Stimulated activated CD4-positive, alpha-beta T cell treated with anti-CD3 and anti-CD28 coated beads, Interleukin-15, amount 100 ng/mL, for 1 hour (primary cell): ENCODE results near the gene SGCD.

ENCODE experiments used
- DNase-seq, 2 donors: peaks; one replicate each; pipeline ENCODE4 v3.0.0-alpha.2; 2020; ENCODE audit warnings: low read depth in 1 of 2, low spot score in 1 of 2

SGCD gene

DNA sequence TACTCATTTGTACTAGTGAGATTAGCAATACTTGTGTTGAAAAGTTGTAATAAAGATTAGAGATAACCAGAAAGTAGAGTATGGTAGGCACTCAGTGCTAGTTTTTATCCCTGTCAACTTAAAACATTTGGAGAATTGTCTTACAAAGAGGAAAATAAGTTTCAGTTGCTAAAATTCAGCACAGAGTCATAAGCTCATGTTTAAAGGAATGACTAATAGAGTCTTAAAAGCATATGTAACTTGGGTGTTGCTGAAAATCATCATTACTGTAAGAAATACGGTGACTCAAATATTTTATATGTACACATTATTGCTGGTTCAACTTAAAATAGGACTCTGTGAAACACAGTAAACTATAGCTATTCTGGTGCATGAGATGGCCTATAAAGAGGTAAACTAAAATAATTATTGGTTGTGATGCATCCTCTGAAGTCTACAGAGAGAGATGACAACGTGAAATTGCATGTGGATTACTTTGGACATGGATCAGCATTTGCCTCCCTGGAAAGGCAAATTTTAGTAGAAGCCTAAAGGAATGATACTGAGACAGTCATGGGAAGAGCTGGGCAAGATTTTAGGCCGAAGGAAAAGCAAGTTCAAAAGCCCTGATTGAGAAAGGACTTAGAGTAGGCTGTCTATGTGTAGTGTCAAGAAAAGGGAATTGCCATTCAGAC is 34.6 kb downstream of the SGCD start:
- DNase-seq, result no peak

DNA sequence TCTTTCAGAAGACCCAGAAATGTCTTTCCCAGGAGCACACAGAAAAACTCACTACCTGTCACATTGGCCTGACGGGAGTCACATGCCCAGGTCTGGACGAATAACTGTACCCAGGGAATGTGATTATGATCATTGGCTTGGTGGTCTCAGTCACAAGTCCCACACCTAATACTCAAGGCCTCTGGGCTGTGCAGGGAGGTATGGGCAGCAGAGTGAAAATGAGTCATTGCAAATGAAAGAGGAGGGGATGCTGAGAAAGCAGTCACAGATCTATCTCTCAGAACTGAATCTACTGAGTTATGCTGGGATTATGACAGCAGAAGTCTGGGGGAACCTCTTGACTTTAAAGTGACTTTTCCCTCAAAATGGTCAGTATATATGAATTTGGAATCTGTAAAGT is 36.9 kb downstream of the SGCD start:
- no peak for DNase-seq

DNA sequence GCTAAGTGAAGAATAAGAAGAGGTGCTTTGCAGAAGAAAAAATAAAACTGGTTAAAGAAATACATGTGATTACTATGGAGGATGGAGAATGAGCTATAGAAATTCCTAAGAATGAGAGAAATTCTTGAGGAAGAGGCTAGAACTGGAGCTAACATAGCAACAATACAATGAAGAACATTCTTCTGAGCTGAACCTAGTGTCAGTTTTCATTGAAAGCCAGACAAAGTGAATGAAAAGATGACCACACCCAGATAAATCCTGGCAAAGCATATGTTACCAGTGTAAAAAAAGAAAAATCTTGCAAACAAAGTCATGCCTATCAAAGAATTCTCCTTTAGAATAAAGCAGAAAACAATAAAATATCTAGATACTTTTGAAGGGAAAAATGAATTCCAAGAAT is 39.6 kb downstream of the SGCD start:
- no peak for DNase-seq

DNA sequence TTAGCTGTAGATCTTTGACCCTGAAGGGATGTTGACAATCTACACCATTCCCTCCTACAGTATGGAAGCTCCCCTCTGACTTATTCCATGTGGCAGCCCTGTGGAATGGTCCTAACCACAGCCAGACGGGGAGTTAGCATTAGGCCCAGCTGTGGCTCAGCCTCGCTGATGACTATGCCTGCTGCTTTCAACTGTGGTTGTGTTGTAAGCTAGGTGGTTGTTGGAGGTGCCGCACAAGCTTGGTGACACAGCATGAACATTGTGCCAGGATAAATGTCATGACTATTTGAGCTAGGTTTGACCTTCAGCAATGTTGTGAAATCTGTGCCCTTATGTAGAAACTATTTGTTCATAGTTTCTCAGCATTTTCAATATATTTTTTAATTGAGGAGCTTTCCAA is 40.6 kb downstream of the SGCD start:
- no peak for DNase-seq

DNA sequence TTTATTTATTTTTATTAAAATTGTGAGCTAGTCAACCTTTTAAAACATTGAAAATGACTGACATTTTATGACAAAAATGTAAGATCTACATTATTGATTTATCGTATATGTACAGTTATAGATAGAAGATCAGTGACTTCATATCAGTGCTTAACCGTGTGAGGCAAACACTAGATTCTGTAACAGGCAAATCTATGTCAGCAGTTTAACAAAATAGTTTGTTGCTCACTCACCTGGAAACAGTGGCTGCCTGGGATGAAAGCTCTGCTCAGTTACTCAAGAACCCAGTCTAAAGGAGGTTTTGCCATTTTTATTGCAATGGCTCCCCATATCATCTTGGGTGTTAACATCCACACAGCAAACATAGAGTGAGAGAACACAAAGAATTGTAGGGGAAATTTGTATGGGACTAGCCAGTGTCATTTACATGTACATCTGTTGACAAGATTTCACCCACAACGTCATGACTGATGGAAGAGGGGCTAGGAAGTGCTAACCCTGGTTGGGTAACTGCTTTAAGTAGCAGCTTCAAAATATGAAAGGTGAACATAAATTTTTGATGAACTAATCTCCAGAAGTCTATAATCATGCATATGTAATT is 49.0 kb downstream of the SGCD start:
- no peak for DNase-seq

DNA sequence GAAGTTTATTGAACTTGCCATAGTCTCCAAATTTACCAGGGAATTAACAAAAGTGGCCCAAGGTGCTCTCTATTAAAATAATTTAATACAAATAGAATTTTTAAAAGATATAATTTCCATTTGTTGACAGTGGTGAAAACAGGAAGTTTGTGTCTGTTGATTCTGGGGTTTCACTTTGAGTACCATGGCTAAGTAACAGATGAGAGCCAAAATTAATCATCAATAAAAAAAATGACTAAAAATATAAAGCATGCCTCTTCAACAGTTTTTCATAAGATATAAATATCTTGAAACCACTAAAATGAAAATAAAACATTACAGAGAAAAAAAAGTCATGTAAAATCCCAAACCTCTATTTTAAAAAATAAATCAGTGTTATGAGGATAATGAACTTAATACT is 49.8 kb downstream of the SGCD start:
- DNase-seq, result no peak

DNA sequence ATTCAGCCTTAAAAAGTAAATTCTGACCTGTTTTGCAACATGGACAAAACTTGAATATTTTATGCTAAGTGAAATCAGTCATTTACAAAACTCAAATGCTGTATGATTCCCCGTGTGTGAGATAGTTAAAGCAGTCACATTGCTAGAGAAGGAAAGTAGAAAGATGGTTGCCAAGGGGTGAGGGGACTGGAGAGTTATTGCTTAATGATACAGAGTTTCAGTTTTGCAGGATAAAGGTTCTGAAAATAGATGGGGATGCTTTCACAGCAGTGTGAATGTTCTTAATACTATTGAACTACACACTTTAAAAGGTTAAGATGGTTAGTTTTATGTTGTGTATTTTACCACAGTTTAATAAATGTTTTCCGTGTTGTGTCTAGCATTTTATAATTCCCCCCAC is 51.2 kb downstream of the SGCD start:
- DNase-seq, result no peak

DNA sequence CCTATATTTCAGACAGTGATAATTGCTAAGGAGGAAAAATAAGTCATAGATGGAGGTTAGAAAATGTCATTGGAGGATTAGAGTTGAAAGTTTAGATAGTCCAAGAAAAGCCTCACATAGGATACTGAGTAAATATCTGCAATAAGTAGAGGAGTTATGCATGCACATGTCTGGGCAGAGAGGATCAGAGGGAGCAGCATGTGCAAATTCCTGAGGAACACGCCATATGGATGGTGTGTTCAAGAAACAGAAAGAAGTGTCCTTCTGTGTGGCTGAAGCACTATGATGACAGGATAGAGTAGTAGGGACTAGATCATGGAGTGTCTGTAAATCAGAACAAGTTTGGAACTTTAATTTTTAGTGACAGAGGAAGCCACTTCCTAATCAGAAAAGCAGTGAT is 52.2 kb downstream of the SGCD start:
- DNase-seq, result no peak

DNA sequence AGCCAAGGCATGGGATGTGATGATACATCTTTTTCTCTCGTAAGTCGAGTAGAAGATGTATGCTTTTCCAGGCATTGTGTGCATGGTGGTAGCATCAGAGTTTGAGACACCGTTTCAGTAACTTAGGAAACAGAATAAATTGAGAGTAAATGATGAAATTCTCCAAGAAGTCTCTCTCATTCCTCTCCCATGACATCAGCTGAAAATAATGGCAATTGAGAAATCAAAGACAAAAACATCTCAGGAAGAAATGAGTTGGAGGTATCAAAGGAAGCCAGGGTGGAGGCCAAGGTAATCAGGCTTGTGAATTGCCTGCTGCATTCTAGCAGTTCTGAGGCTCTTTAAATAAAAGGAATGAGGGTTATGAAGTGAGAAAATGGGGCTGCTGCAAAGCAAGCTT is 53.9 kb downstream of the SGCD start:
- no peak for DNase-seq

DNA sequence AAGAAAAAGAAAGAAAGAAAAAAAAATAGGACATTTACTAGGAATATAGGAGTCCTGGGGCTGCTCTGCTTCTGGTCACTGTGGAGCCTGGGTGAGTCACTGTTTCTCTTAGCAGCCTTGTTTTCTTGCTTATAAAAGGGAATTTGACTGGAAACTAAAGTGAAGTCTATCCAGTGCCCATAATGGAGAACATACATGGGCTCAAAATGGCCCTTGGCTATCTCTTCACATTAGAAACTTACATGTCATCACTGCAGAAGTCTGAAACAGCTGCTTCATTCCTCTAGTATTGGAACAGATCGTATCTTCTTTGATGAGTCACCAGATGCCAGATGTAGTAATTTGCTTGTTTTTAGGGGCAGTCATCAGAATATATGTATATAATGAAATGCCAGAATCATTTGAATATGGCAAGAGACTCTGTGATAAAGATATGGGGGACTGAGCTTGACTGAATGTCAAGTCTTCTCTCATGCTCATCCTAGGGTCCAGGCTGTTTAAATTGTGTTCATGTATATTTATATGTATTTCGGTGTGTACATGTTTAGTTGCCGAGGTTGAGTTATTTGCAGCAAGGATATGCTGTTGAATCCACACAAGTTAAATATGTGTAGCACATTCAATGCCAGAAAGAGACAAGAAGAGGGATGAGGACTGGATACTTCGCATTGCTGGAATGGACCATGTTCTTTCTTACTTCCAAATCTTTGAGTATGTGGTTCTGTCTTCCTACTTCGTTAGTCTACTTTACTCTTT is 56.7 kb downstream of the SGCD start:
- no peak for DNase-seq

DNA sequence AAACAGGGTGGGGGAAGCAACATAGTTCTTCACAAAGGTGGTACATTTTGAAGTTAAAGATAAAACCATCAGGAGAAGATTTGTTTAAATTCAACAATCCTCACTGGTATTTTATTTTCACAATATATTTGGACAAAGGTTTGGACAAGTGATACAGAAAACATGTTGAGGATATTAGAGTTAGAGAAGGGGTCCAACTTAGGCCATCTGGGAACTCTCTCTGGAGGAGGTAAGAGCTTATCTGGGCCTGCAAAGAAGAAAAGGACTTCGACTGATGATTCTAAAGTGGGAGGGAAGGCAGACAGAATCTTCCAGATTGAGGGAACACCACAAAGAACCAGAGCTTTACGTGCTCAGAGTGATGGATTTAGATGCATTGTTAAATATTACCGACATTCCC is 58.5 kb downstream of the SGCD start:
- no peak for DNase-seq

DNA sequence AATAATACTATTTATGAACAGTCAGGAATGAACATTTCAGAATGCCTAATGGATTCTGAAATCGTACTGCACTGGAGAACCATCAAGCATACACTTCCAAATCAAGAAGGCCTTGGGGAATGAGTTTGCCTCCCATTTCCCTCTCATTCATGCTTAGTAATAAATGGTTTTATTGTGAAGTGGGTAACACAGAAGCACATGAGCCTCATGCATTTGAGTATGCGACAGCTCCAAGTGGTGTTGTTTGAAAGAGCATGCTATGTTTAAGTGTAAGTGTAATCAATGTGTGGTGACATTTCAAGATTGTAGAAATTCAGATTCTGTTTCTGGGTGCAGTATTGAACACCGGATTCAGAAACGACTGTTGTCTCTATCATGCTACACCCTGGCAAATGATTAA is 60.0 kb downstream of the SGCD start:
- no peak for DNase-seq

DNA sequence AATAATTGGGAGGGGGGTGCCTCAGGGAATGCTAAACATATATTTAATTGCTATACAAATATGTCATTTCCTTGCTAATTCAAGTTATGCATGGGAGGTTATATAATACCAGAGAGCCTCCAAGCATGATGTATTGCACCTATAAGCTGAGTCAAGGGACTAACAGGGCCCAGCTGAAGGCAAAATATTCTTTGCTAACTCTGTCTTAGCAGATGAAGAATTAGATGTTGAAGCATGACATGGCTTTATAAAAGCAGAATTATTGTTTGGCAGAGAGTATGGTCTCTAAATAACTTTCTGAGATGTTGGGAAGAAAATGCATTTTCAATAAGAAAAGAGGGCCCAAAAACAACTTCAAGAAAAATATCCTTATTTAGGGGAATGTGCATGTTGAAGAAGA is 60.4 kb downstream of the SGCD start:
- DNase-seq, result no peak

DNA sequence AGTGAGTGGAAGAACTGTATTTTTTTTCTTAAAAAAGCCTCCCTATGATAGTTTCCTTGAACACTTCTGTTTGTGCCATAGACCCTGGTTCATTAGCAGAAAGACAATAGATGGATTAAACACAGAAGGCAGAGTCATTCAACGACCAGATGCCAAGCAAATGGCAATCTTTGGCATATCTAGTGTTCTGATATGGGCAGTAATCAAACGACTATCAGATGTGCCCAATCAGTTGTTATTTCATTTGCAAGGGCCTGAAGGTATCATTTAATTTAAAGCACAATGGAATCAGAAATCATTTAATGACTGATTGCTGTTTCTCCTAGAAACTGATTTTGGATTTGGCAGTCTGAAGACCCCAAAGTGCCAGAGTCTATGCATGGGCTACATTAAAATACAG is 61.3 kb downstream of the SGCD start:
- DNase-seq, result no peak

DNA sequence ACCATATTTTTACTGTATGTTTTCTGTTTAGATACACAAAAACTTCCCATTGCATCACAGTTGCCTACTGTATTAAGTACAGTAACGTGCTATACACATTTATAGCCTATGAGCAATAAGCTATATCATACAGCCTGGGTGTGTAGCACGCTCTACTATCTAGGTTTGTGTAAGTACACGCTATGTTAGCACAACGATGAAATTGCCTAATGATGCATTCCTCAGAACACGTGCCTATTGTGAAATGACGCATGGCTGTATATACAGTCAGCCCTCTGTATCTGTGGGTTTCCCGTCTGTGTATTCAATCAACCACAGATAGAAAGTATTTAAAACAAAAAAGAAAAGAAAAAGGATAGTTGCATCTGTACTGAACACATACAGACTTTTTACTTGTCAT is 64.2 kb downstream of the SGCD start:
- DNase-seq, result no peak

DNA sequence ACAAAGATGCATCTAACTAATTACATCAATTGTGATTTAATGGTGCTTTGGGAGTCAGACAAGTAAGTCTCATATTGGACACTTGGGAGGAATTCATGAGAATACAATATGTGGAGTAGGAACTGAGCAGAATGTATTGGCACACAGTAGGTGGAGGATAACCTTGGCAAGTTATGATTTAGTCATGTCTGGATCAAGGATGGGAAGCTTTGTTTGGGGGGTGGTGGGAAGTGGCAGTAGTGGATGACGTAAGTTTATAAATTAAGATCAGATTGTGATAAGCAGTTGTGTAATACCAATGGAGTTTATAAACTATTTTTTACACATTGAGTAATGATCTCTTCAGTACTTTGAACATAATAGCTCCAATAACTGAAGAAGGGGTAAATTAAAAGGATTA is 67.0 kb downstream of the SGCD start:
- no peak for DNase-seq

DNA sequence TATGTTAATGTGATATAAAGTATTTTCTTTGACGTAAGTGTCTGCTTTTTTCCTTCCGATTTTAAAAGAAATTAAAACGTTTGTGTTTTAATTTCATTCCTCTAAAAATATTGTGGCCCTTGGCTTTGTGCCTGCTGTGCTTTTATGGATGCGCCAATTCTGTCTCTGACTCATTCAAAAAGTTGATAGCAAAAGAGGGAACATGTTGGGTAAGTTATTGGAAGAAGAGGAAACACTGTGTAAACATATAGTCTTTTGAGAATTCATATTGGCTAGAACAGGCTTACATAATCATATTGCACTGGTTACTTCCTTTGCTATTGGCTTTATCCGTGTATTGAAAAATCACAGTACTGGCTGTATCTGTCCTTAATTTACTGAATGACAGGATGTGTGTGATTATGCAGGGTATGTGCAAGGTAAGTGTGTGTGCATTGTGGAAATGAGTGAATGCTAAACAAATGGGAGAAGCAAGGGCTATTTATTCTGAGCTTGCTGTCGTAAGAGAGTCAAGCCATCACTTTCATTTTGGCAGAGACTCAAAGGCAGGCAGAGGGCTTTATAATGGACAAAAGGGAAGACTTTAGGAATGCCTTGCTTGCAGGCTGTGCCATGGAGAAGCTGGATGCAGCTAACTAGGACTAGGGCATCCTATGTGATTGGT is 67.8 kb downstream of the SGCD start:
- DNase-seq, result no peak

DNA sequence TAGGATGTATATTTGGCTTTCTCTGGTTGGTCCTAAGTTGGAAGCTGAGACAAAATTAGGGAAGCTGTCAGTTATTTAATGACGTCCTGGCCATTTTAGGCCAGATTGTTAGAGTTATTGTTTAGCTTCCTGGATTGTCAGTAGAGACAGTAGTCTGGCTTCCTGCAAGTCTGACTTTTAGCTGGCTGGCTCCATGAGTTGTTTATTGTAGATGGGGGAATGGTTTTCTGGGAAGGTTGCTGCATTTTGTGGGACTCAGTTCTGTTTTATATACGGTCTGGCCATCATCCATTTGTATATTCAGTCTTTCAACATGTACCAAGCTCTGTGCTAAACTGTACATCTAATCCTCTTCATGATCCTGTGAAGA is 68.3 kb downstream of the SGCD start:
- DNase-seq, result no peak

DNA sequence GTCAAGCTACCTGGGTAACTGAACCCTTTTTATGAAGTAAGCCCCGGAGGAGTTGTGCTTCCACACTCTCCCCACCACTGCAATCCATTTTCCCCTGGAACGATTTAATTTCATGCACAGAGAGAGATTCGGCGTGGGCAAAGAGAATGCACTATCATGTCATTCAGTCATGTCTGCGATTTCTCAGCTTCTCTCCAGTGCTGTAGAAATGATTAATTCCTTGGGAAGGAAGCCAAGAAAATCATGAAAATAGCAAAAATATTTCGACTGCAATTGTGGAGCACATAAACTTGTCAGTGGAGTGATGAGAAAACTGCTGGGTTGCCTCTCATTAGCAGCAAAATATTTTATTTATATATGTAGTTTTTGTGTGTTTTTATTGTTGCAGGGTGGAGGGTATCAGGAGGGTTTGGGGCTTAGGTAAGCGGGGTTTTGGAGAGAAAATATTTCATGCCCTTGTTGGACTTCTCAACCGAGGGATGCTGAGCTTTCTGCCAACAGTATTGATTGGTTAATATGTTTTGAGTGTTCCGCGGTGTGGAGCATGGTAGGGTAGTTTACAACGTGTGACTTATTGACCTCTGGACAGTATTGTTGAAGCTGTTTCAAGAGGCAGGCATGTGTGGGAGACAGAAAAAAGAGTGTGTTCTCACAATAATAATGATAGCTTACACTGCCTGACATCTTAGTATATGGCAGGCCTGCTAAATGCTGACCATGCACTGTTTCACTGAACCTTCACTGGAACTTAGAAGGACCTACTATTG is 69.3 kb downstream of the SGCD start:
- DNase-seq, result no peak

DNA sequence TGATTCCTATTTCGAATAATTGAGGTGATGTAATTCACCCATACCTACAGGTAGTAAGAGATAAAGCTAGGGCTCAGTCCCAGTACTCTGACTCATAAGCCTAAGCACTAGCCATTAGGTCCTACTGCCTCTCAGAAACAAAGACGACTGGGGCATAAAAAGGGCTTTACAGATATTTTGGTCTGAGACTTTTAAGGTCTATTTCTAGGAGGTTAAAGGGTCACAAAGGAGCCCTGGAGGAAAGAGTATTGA is 69.8 kb downstream of the SGCD start:
- DNase-seq, result no peak

DNA sequence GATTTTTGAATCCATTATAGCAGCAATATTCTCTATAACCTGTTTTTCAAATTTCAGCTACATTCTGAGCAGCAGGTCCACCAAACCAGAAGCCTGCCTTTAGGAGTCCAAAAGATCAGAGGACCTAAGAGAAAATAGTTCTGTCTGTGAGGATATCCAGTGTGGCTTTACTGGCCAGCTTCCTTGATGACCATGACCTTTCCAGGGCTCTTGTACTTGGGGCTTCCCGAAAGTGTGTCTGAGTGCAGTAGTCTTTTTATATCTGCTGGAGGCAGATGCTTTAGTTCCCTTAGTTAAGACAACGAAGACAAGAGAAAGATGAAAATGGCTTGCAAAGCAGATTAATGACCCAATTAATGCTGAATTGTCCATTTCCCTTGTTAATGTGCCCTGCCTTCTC is 72.4 kb downstream of the SGCD start:
- no peak for DNase-seq
